GM12878 (cell line): Measurements from ENCODE around the gene PRKN. TPM values are rescaled to one million over a fixed set of nuclear protein-coding genes. Genes with fewer than 3 reads are reported as not detected.

Experiments
- ATAC-seq: fragments of 200-7000 bp; cut with Tn5 transposase; 3 replicates; pipeline ENCODE4 v1.9.1; 2020; ENCODE audit warnings: mild to moderate bottlenecking, moderate library complexity
- BruUV-seq: library from RNA; stranded (reverse); fragments of 400-500 nt; replicated peaks from 2 replicates; lab custom pipeline; 2021; lab: Mats Ljungman, UMichigan
- CTCF ChIA-PET: fragments of 300-600 bp; sonication (Branson Sonifier 250); formaldehyde crosslinking; extraction: SDS; loops from one replicate; lab custom pipeline; 2021; ENCODE audit warnings: inconsistent platforms; lab: Yijun Ruan, JAX
- POLR2A ChIA-PET: fragments of 350-600 bp; formaldehyde crosslinking; extraction: SDS; loops from one replicate; lab custom pipeline; 2021; ENCODE audit warnings: inconsistent platforms; lab: Charles Lee
- RAD21 ChIA-PET: fragments of 300-600 bp; sonication (Branson Sonifier 250); formaldehyde crosslinking; loops from one replicate; lab custom pipeline; 2023; ENCODE audit warnings: antibody characterized with exemption; ENCODE audit not compliant: unreplicated experiment; lab: Charles Lee
- SMC1A ChIA-PET: fragments of 300-600 bp; sonication (Branson Sonifier 250); formaldehyde crosslinking; loops from one replicate; lab custom pipeline; 2023; ENCODE audit not compliant: unreplicated experiment, uncharacterized antibody; lab: Charles Lee
- DNase-seq: peaks from one replicate; pipeline ENCODE4 v3.0.0-alpha.2; 2011; ENCODE audit warnings: low read depth, low spot score
- FAIRE-seq: peaks from 3 replicates; lab custom pipeline; 2011; peaks lifted over from hg19 to GRCh38; lab: Jason Lieb, UNC
- H2AFZ ChIP-seq: 2 replicates; pipeline ENCODE4 v1.6.0; 2011; ENCODE audit warnings: low read depth, low read length, control low read depth; ENCODE audit not compliant: control insufficient read depth
- H3K27ac ChIP-seq: 2 replicates; pipeline ENCODE4 v1.5.1; 2011; ENCODE audit warnings: control low read depth; ENCODE audit not compliant: control insufficient read depth, insufficient read depth
- H3K27me3 ChIP-seq, 2 experiments: replicated peaks in 1 of 2; 2 replicates each; pipeline versions ENCODE4 v1.6.0 to v1.6.1; 2011; ENCODE audit warnings: low read length in 1 of 2; ENCODE audit not compliant: control insufficient read depth in 2 of 2, insufficient read depth in 2 of 2
- H3K36me3 ChIP-seq, 2 experiments: 2 replicates each; pipeline ENCODE4 v1.5.1; 2011; ENCODE audit warnings: low read length in 1 of 2; ENCODE audit not compliant: control insufficient read depth in 2 of 2, insufficient read depth in 2 of 2
- H3K4me1 ChIP-seq: 2 replicates; pipeline ENCODE4 v1.6.1; 2011; ENCODE audit warnings: mild to moderate bottlenecking, low read length, moderate library complexity, mixed read lengths; ENCODE audit not compliant: control insufficient read depth, insufficient read depth
- H3K4me2 ChIP-seq: 2 replicates; pipeline ENCODE4 v1.6.0; 2011; ENCODE audit warnings: control low read depth; ENCODE audit not compliant: control insufficient read depth, insufficient read depth
- H3K4me3 ChIP-seq: fragments of 200-600 bp; sonication (generic); 2 replicates; pipeline ENCODE4 v1.5.1; 2016
- H3K79me2 ChIP-seq: 2 replicates; pipeline ENCODE4 v1.6.0; 2011; ENCODE audit warnings: low read length; ENCODE audit not compliant: control insufficient read depth, insufficient read depth
- H3K9ac ChIP-seq: 2 replicates; pipeline ENCODE4 v1.8.0; 2011; ENCODE audit warnings: low read length, control low read depth, mixed read lengths; ENCODE audit not compliant: control insufficient read depth, insufficient read depth
- H3K9me3 ChIP-seq: replicated peaks from 3 replicates; pipeline ENCODE4 v1.5.1; 2011; ENCODE audit warnings: mild to moderate bottlenecking, low read length; ENCODE audit not compliant: control insufficient read depth, insufficient read depth
- H4K20me1 ChIP-seq: 2 replicates; pipeline ENCODE4 v1.6.0; 2011; ENCODE audit not compliant: control insufficient read depth, insufficient read depth
- ELK1 ChIP-seq: IDR thresholded peaks from 2 replicates; pipeline ENCODE4 v1.6.1; 2012; ENCODE audit warnings: low read depth, low read length, improper control_type of control experiment
- KAT2A ChIP-seq: conservative IDR thresholded peaks from 2 replicates; pipeline ENCODE4 v1.6.1; 2011; ENCODE audit warnings: low read depth, low read length; ENCODE audit not compliant: control insufficient read depth
- MTA2 ChIP-seq: fragments of 450-650 bp; IDR thresholded peaks from 2 replicates; pipeline ENCODE4 v1.6.1; 2016; ENCODE audit warnings: low read depth, mild to moderate bottlenecking, moderate library complexity
- MYC ChIP-seq: IDR thresholded peaks from 2 replicates; pipeline ENCODE4 v1.6.1; 2011; ENCODE audit warnings: mild to moderate bottlenecking, low read length, moderate library complexity, inconsistent platforms; ENCODE audit not compliant: insufficient read depth, insufficient replicate concordance, insufficient read length, severe bottlenecking
- YBX1 ChIP-seq: fragments of 450-650 bp; IDR thresholded peaks from 2 replicates; pipeline ENCODE4 v1.6.1; 2016; ENCODE audit warnings: antibody characterized with exemption
- ZNF687 ChIP-seq: fragments of 450-650 bp; IDR thresholded peaks from 2 replicates; pipeline ENCODE4 v1.6.1; 2017; ENCODE audit warnings: mild to moderate bottlenecking, moderate library complexity
- WGBS: methylation state at CpG from one replicate; pipeline ENCODE4 v1.1.6; 2016; ENCODE audit warnings: low lambda C conversion rate; ENCODE audit not compliant: insufficient replicate concordance, insufficient coverage; ENCODE audit errors: missing lambda C conversion rate; 5-methylcytosine and 5-hydroxymethylcytosine counted together
- in situ Hi-C: fragments of 300-500 bp; cut with MboI; formaldehyde crosslinking; loops from 9 replicates; pipeline ENCODE4 v1.14.3; 2018; ENCODE audit warnings: mixed read lengths
- intact Hi-C: fragments of 100-400 bp; cut with micrococcal nuclease; formaldehyde crosslinking; loops from one replicate; pipeline ENCODE4 v1.14.2; 2022; ENCODE audit not compliant: unreplicated experiment
- polyA plus RNA-seq, 11 experiments: library from polyadenylated mRNA; depleted of rRNA in 4 of 11; unstranded in 6 of 11; stranded (reverse) in 5 of 11; fragments of >200 nt; fragmentation: Nextera tagmentation in 4 of 11; fragmentation: Illumina TruSeq in 1 of 11; extraction: Ambion mirVana in 4 of 11; extraction: Trizol in 1 of 11; gene quantifications; 1 replicate in 1 of 11; 2 replicates in 10 of 11; pipeline versions ENCODE4 v1.2.1 to v1.2.3, GENCODE V29; 2011 to 2016; ENCODE audit warnings: inconsistent platforms in 2 of 11, missing spikeins in 2 of 11, low read depth in 1 of 11
- total RNA-seq, 4 experiments: library from RNA; depleted of rRNA in 3 of 4; stranded (reverse); fragments of >200 nt in 3 of 4; fragmentation: Illumina TruSeq in 1 of 4; extraction: Trizol in 1 of 4; gene quantifications; 2 replicates each; pipeline versions ENCODE4 v1.2.1 to v1.2.3, GENCODE V29; 2013 to 2021

The PRKN gene
- total and polyA plus RNA-seq, 10 of the 15 experiments (the other 5 are each of a cell fraction or from before 2014, with no cell fraction given), result 0.06 to 0.09 TPM; not detected in 8

GRCh38 chr6:161561908-161562307, 1165.7 kb downstream of the PRKN start:
- Histone ChIP-seq H3K27ac (no peak overlapping the region), H3K79me2 (no peaks in the 10 kb centered on the region), H3K4me3 (no peak overlapping the region), H3K4me1 (no peaks in the 10 kb centered on the region), H3K4me2 (no peak overlapping the region), H2AFZ (no peak overlapping the region), H3K9me3 (no peaks in the 10 kb centered on the region), H3K36me3 (no peaks in the 10 kb centered on the region), H3K27me3 (peaks cover 3 to 4% of the 10 kb centered on the region in 2 experiments; a peak in 2 of 4 replicates), H4K20me1 (no peaks in the 10 kb centered on the region), H3K9ac (no peak overlapping the region)
- FAIRE-seq, result no peak
- TF ChIP-seq KAT2A, result no peak
- no peak for TF ChIP-seq ZNF687
- no peak for TF ChIP-seq ELK1
- TF ChIP-seq YBX1, result no peak
- TF ChIP-seq MTA2, result no peak
- no peak for TF ChIP-seq MYC
- RAD21 ChIA-PET, result no interaction called here
- 15% methylated on average over 9 of the region's 9 CpGs for WGBS
- intact Hi-C loops, result no loop called here
- DNase-seq, result no peak
- no peak for ATAC-seq
- POLR2A ChIA-PET, result no interaction called here
- no TSS peak for BruUV-seq
- in situ Hi-C loops, result no loop called here
- SMC1A ChIA-PET, result no interaction called here
- CTCF ChIA-PET, result no interaction called here
